HFF-Myc (cell line): Measurements from ENCODE around the gene FBXW7.

Experiments used
- DNase-seq: peaks from one replicate; pipeline ENCODE4 v3.0.0-alpha.2; 2011; ENCODE audit warnings: low read depth; ENCODE audit errors: extremely low read depth
- H3K4me3 ChIP-seq: replicated peaks from 2 replicates; pipeline ENCODE4 v1.5.1; 2011; ENCODE audit warnings: low read depth, mild to moderate bottlenecking, control low read depth, low read length
- TF ChIP-seq, protein P1 (sequence below): IDR thresholded peaks from 2 replicates; pipeline ENCODE4 v1.5.1; 2012; ENCODE audit warnings: mild to moderate bottlenecking, low read depth, low read length, control low read depth; ENCODE audit errors: missing control alignments

FBXW7 gene

GRCh38 chr4:152494020-152494419, 41.9 kb downstream of the FBXW7 start:
- no peak for DNase-seq
- no peak overlapping the region for H3K4me3 ChIP-seq
- TF ChIP-seq, protein P1, sequence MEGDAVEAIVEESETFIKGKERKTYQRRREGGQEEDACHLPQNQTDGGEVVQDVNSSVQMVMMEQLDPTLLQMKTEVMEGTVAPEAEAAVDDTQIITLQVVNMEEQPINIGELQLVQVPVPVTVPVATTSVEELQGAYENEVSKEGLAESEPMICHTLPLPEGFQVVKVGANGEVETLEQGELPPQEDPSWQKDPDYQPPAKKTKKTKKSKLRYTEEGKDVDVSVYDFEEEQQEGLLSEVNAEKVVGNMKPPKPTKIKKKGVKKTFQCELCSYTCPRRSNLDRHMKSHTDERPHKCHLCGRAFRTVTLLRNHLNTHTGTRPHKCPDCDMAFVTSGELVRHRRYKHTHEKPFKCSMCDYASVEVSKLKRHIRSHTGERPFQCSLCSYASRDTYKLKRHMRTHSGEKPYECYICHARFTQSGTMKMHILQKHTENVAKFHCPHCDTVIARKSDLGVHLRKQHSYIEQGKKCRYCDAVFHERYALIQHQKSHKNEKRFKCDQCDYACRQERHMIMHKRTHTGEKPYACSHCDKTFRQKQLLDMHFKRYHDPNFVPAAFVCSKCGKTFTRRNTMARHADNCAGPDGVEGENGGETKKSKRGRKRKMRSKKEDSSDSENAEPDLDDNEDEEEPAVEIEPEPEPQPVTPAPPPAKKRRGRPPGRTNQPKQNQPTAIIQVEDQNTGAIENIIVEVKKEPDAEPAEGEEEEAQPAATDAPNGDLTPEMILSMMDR, result no peak

DNA sequence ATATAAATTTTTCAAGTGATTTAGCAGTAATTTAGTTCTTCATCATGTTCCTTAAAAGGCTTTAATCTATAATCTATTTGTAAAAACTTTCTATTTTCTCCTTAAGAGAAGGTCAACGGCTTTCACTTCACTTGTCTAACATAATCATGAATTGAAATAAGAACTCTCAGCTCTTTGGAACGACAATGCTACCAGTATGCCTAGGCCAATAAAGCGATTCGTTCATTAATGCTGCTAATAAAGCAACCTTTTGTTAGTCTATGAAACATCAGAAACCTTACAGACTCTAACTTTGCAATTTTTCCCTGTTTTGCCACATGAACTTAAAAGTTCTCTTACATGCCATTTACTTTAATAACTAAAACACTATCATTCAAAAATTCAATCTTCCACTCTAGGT, 47.6 kb downstream of the FBXW7 start:
- TF ChIP-seq, protein P1, result no peak
- H3K4me3 ChIP-seq, result no peak overlapping the region
- no peak for DNase-seq

GRCh38 chr4:152486429-152487389, 49.2 kb downstream of the FBXW7 start:
- no peak overlapping the region for H3K4me3 ChIP-seq

DNA sequence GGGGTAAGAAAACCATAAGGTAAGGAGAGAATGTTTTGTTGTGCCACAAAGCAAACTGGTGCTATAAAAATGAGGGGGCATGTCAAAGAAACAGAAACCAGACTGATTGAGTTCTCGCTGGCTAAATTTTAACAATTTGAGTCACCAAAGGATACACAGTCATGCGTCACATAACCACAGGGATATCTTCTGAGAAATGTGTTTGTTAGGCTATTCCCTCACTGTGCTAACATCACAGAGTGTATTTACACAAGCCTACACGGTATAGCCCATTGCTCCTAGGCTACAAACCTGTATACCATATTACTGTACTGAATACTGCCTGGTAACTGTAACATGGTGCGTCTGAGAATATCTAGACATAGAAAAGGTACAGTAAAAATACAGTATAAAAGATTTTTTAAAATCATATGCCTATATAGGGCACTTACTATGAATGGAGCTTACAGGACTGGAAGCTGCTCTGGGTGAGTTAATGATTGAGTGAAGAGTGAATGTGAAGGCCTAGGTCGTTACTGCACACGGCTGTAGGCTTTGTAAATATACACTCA, 50.1 kb downstream of the FBXW7 start:
- H3K4me3 ChIP-seq, result no peak overlapping the region
- DNase-seq, result peak; percentile 11
- TF ChIP-seq, protein P1, result no peak

More at GRCh38 chr4:152486429-152487389, 49.2 kb downstream of the FBXW7 start:
- TF ChIP-seq, protein P1, result no peak
- DNase-seq, result no peak

- no peak overlapping the region for H3K4me3 ChIP-seq
- DNase-seq, result no peak
- TF ChIP-seq, protein P1, result no peak
Measured at GRCh38 chr4:152482211-152482610, 53.7 kb downstream of the FBXW7 start.

DNA sequence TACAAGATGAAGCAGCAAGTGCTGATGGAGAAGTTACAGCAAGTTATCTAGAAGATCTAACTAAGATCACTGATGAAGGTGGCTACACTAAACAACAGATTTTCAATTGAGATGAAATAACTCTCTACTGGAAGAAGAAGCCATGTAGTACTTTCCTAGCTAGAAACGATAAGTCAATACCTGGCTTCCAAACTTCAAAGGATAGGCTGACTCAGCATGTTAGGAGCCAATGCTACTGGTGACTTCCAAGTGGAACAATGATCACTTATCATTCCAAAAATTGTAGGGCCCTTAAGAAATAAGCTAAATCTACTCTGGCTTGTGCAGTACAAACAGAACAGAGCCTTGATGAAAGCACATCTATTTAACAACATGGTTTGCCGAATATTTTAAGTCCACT, 55.0 kb downstream of the FBXW7 start:
- no peak overlapping the region for H3K4me3 ChIP-seq
- TF ChIP-seq, protein P1, result no peak
- no peak for DNase-seq
